Measurements from ENCODE around the gene CCDC171. TPM values are rescaled to one million over a fixed set of nuclear protein-coding genes. Genes with fewer than 3 reads are reported as not detected.

CCDC171 gene
- 6.4 and 6.8 TPM in 2 replicates for total RNA-seq

GRCh38 chr9:15552636-15553527 lies at the start of gene CCDC171:
TSS of gene CCDC171 (plus strand) at chr9:15553043. CDS start at chr9:15564089, 11,046 bp downstream.

GRCh38 chr9:15510789-15511575 lies 41.9 kb upstream of the CCDC171 start, which contains the start of gene PSIP1:
TSS of gene PSIP1 (minus strand) at chr9:15510970. CDS start at chr9:15510188, 782 bp downstream.

Small RNAs within 50 kb of the gene (small RNA-seq; reads per million reads assigned to genes)
- gene AL513423.1 (not detected), gene HMGN2P16 (not detected), gene RN7SL98P (not detected), gene RNU6-14P (1.3 reads per million, percentile 55 among the genes with 10 or more reads in this experiment), gene RNU6-246P (not detected)

Other genes starting within 250 kb of the CCDC171 start
- 27.3 and 33.8 TPM in 2 replicates for gene TTC39B, start 245.8 kb upstream of the CCDC171 start, total RNA-seq
- 45.6 and 58.7 TPM in 2 replicates for gene SNAPC3, start 130.2 kb upstream of the CCDC171 start, total RNA-seq
- gene PSIP1, start 42.1 kb upstream of the CCDC171 start, total RNA-seq: 58.7 and 64.7 TPM in 2 replicates

Data from articular chondrocyte of knee joint (primary cell).